Karpas-422 (cell line): Measurements from ENCODE around the gene VWA8. TPM values are rescaled to one million over a fixed set of nuclear protein-coding genes. Genes with fewer than 3 reads are reported as not detected.

Source experiments
- DNase-seq: peaks from one replicate; pipeline ENCODE4 v3.0.0-alpha.2; 2015
- H2AFZ ChIP-seq: fragments of 200-600 bp; sonication (generic); 2 replicates; pipeline ENCODE4 v1.6.1; 2014; ENCODE audit warnings: antibody characterized with exemption, low read length, mixed read lengths
- H3K27ac ChIP-seq: fragments of 200-600 bp; sonication (generic); 2 replicates; pipeline ENCODE4 v1.5.1; 2014; ENCODE audit warnings: mild to moderate bottlenecking, low read length, moderate library complexity
- H3K27me3 ChIP-seq: fragments of 200-600 bp; sonication (generic); 2 replicates; pipeline ENCODE4 v1.6.1; 2014; ENCODE audit warnings: low read length, mixed read lengths
- H3K36me3 ChIP-seq: fragments of 200-600 bp; sonication (generic); 2 replicates; pipeline ENCODE4 v1.6.1; 2014; ENCODE audit warnings: low read length, mixed read lengths; ENCODE audit not compliant: insufficient read depth
- H3K4me1 ChIP-seq: fragments of 200-600 bp; sonication (generic); 2 replicates; pipeline ENCODE4 v1.6.1; 2014; ENCODE audit warnings: mild to moderate bottlenecking, low read length, mixed read lengths
- H3K4me2 ChIP-seq: fragments of 200-600 bp; sonication (generic); 2 replicates; pipeline ENCODE4 v1.6.1; 2014; ENCODE audit warnings: low read length, low read depth, mild to moderate bottlenecking; ENCODE audit not compliant: poor library complexity, severe bottlenecking
- H3K4me3 ChIP-seq: fragments of 200-600 bp; sonication (generic); 2 replicates; pipeline ENCODE4 v1.5.1; 2014; ENCODE audit warnings: mild to moderate bottlenecking, antibody characterized with exemption, low read length, mixed read lengths
- H3K79me2 ChIP-seq: fragments of 200-600 bp; sonication (generic); 2 replicates; pipeline ENCODE4 v1.6.1; 2014; ENCODE audit warnings: mild to moderate bottlenecking, low read length, mixed read lengths
- H3K9ac ChIP-seq: fragments of 200-600 bp; sonication (generic); 2 replicates; pipeline ENCODE4 v1.6.0; 2014; ENCODE audit warnings: low read length
- H3K9me2 ChIP-seq: fragments of 200-600 bp; sonication (generic), shearing (Covaris generic); replicated peaks from 2 replicates; pipeline ENCODE4 v1.6.0; 2014; ENCODE audit warnings: mild to moderate bottlenecking, low read length, moderate library complexity; ENCODE audit not compliant: insufficient read depth
- H3K9me3 ChIP-seq: fragments of 300-700, 200-600 bp; sonication (generic); 2 replicates; pipeline ENCODE4 v1.6.1; 2014; ENCODE audit warnings: low read length, mixed read lengths
- H4K20me1 ChIP-seq: fragments of 200-600 bp; sonication (generic); 2 replicates; pipeline ENCODE4 v1.6.1; 2014; ENCODE audit warnings: mild to moderate bottlenecking, antibody characterized with exemption, low read length, low read depth; ENCODE audit not compliant: insufficient read depth
- total RNA-seq: library from RNA; depleted of rRNA; stranded (reverse); fragments of >200 nt; shearing (Covaris generic); gene quantifications from 2 replicates; pipeline ENCODE4 v1.2.3, GENCODE V29; 2014; ENCODE audit warnings: low replicate concordance

VWA8 gene
- total RNA-seq, 1 experiment from 2014 or later = 35.7 TPM

DNA sequence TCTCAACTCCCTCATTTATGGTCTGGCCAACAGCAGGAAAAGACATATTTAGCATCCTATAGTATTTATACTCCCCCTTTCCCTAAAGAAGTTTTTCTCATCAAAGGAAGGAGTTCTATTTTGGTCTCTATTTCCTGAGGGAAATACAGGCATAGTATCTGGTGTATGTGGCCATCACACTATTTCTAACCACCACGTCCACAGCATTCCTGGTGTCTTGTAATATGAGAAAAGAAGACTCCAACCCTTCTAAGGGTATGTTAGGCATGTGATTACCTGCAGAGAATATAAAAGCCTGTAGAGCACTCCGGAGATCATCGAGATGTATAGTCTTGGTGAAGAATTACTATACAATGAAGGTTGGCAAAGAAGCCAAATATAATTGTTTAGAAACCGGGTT is 137.4 kb downstream of the VWA8 start:
- no peaks in the 10 kb centered on the region for H3K27me3 ChIP-seq
- H3K9ac ChIP-seq = no peak overlapping the region

DNA sequence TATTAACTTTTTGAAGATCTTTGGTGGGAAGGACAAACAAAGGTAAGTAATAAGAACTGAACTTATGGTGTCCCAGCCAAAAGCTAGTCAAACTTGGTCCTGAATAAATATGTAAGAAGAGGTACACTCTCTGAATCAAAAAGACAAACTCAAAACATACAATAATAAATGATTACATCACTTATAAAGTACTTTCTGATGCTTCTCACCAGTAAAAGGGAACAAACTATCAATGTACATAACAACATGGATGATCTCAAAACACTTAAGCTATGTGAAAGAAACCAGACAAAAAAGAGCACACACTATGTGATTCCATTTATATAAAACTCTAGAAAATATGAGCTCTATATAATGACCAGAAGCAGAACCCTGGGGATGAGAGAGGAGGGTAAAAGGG is 138.3 kb downstream of the VWA8 start:
- Histone ChIP-seq H3K79me2 (peaks cover 9% of the 10 kb centered on the region; the same call in 1 of the 2 replicates), H3K4me2 (no peak overlapping the region), H3K27me3 (no peaks in the 10 kb centered on the region), H3K9me2 (no peaks in the 10 kb centered on the region), H3K4me3 (no peak overlapping the region), H3K27ac (no peak overlapping the region), H3K36me3 (no peaks in the 10 kb centered on the region; the same call in 1 of the 2 replicates), H2AFZ (no peak overlapping the region), H3K9ac (no peak overlapping the region), H4K20me1 (no peaks in the 10 kb centered on the region), H3K9me3 (no peaks in the 10 kb centered on the region), H3K4me1 (no peaks in the 10 kb centered on the region)
- DNase-seq = no peak

More for the DNA sequence above, 137.4 kb downstream of the VWA8 start:
- Histone ChIP-seq H3K9me3 (no peaks in the 10 kb centered on the region), H3K27ac (no peak overlapping the region), H3K4me3 (no peak overlapping the region), H3K4me1 (peaks cover 4% of the 10 kb centered on the region), H3K36me3 (no peaks in the 10 kb centered on the region; the same call in 1 of the 2 replicates), H3K79me2 (peaks cover 9% of the 10 kb centered on the region; the same call in 1 of the 2 replicates), H3K4me2 (no peak overlapping the region), H3K9me2 (no peaks in the 10 kb centered on the region), H4K20me1 (no peaks in the 10 kb centered on the region), H2AFZ (no peak overlapping the region)
- no peak for DNase-seq

- Histone ChIP-seq H3K9me3 (no peaks in the 10 kb centered on the region), H3K79me2 (peaks cover 6% of the 10 kb centered on the region; the same call in 1 of the 2 replicates), H3K9ac (no peak overlapping the region), H3K27ac (no peak overlapping the region), H3K27me3 (no peaks in the 10 kb centered on the region), H2AFZ (no peak overlapping the region), H3K4me3 (no peak overlapping the region), H3K4me2 (no peak overlapping the region), H3K9me2 (no peaks in the 10 kb centered on the region), H3K36me3 (no peaks in the 10 kb centered on the region; the same call in 1 of the 2 replicates), H3K4me1 (no peaks in the 10 kb centered on the region), H4K20me1 (no peaks in the 10 kb centered on the region)
- no peak for DNase-seq
Observed at GRCh38 chr13:41821238-41821594, 139.7 kb downstream of the VWA8 start.

- no peak for DNase-seq
- Histone ChIP-seq H3K9ac (no peak overlapping the region), H3K9me2 (no peaks in the 10 kb centered on the region), H3K79me2 (peaks cover 6% of the 10 kb centered on the region; the same call in 1 of the 2 replicates), H3K4me3 (no peak overlapping the region), H3K27me3 (no peaks in the 10 kb centered on the region), H3K9me3 (no peaks in the 10 kb centered on the region), H4K20me1 (no peaks in the 10 kb centered on the region), H3K36me3 (no peaks in the 10 kb centered on the region; the same call in 1 of the 2 replicates), H2AFZ (no peak overlapping the region), H3K27ac (no peak overlapping the region), H3K4me2 (no peak overlapping the region), H3K4me1 (no peaks in the 10 kb centered on the region)
Observed at GRCh38 chr13:41820581-41821237, 140.2 kb downstream of the VWA8 start.

DNA sequence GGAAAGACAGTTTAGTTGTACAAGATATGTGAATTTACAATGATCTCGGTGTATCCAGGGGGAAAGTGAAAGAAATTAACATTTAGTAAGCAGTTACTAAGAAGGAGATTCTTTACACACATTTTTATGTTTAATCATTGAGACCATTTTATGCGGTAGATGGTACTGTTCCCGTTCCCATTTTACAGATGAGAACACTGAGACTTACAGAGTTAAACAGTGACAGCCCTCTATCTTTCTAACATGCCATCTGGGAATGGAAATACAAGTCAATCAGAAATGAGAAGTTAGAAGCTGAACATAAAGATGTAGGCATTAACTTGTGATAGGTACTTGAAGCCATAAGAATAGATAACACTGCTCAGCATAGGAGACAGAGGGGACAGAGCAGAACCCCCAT is 144.9 kb downstream of the VWA8 start:
- H2AFZ ChIP-seq = no peak overlapping the region
- H3K9me2 ChIP-seq = no peaks in the 10 kb centered on the region
- no peak overlapping the region for H3K4me3 ChIP-seq
- H3K9me3 ChIP-seq = no peaks in the 10 kb centered on the region
- no peak overlapping the region for H3K27ac ChIP-seq
- H4K20me1 ChIP-seq = no peaks in the 10 kb centered on the region
- H3K4me2 ChIP-seq = no peak overlapping the region
- no peaks in the 10 kb centered on the region for H3K27me3 ChIP-seq
- H3K79me2 ChIP-seq = peaks cover 4% of the 10 kb centered on the region; the same call in 1 of the 2 replicates
- H3K9ac ChIP-seq = no peak overlapping the region
- no peak for DNase-seq
- H3K4me1 ChIP-seq = peaks cover 21% of the 10 kb centered on the region
- H3K36me3 ChIP-seq = no peaks in the 10 kb centered on the region

DNA sequence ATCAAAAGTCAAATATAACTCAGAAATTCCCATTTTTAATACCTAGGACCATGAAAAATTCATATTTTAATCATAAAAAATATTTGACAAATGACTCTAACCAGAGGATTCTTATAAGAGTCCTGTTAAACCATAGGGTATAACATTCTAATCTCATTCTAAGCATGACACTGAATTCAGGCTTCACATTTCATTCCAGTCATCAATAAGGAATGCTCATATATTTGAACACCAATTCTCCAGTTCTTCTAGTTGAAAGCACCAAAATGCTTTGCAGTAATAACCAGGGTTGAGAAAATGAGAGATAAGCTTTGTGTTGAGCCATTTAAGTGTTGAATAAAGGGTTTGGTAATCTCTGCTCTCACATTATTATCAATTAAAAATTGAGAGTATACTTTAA is 147.5 kb downstream of the VWA8 start:
- Histone ChIP-seq H3K4me3 (no peak overlapping the region), H3K4me2 (no peak overlapping the region), H3K79me2 (peaks cover 10% of the 10 kb centered on the region; the same call in 1 of the 2 replicates), H3K27ac (peak overlapping the region; percentile 18; the same call in 1 of the 2 replicates), H2AFZ (no peak overlapping the region), H3K9ac (no peak overlapping the region), H3K9me3 (no peaks in the 10 kb centered on the region), H3K9me2 (no peaks in the 10 kb centered on the region), H4K20me1 (no peaks in the 10 kb centered on the region), H3K36me3 (peaks cover 11% of the 10 kb centered on the region), H3K4me1 (peaks cover 33% of the 10 kb centered on the region), H3K27me3 (no peaks in the 10 kb centered on the region)
- no peak for DNase-seq

DNA sequence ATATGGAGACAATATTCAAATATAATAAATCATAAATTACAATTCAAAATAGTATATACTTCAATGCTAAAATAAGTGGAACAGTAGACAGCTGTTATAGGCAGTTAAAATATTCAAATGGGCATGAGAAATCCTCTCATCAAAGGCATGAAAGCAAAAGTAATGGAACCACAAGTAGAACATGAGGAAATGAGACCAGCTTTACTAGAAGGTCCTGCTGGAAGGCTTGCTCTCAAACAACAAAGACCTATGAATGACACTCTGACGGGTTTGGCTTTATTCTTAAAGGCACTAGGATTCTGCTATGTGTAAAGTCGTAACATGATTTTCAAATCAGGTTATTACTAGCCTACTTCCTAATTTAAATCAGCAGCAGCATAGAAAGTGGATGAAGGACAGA is 148.1 kb downstream of the VWA8 start:
- H3K36me3 ChIP-seq = peaks cover 11% of the 10 kb centered on the region
- H3K9ac ChIP-seq = no peak overlapping the region

DNA sequence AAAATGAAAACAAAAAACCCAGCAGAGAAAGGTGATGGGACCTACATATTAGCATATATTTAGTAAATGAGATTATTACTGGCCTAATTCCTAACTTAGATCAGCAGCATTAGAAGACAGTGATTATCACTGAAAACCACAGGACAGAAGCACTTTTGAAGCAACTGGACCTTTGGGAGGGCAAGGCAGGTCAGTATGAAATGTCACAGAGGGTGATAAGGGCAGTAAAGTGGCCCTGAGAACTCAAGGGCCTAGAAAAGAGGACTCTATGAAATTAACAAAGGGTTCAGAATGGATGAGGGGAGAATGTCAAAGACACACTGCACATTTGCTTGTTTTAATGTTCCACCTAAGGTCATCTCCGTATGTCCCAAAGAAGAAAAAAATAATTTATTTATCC is 148.7 kb downstream of the VWA8 start:
- Histone ChIP-seq H3K9me3 (no peaks in the 10 kb centered on the region), H3K36me3 (peaks cover 17% of the 10 kb centered on the region), H3K27me3 (no peaks in the 10 kb centered on the region), H3K79me2 (peaks cover 19% of the 10 kb centered on the region; the same call in 1 of the 2 replicates), H2AFZ (no peak overlapping the region), H3K9ac (no peak overlapping the region), H3K4me3 (no peak overlapping the region), H4K20me1 (no peaks in the 10 kb centered on the region), H3K27ac (peak overlapping the region; percentile 18; the same call in 1 of the 2 replicates), H3K4me2 (no peak overlapping the region), H3K9me2 (no peaks in the 10 kb centered on the region), H3K4me1 (peaks cover 33% of the 10 kb centered on the region)
- DNase-seq = no peak

More for the DNA sequence above, 148.1 kb downstream of the VWA8 start:
- H3K4me1 ChIP-seq = peaks cover 33% of the 10 kb centered on the region
- no peaks in the 10 kb centered on the region for H4K20me1 ChIP-seq
- H3K27me3 ChIP-seq = no peaks in the 10 kb centered on the region
- H3K4me2 ChIP-seq = peak overlapping the region; percentile 0
- no peaks in the 10 kb centered on the region for H3K9me2 ChIP-seq
- H3K27ac ChIP-seq = peak overlapping the region; percentile 18
- H2AFZ ChIP-seq = no peak overlapping the region
- DNase-seq = peak; percentile 45
- H3K4me3 ChIP-seq = no peak overlapping the region
- H3K79me2 ChIP-seq = peaks cover 13% of the 10 kb centered on the region; the same call in 1 of the 2 replicates
- H3K9me3 ChIP-seq = no peaks in the 10 kb centered on the region
